ENCODE results near the gene ZNF649.
A peak's percentile ranks its signal among the peaks of the same experiment; 100 is the strongest.

The ZNF649 gene

GRCh38 chr19:51904331-51905165 lies at the start of gene ZNF649:
TSS of gene ZNF649 (minus strand) at chr19:51905017. CDS start at chr19:51900107, 4,910 bp downstream.
- H4K20me1 ChIP-seq (ENCODE audit: insufficient read depth, low read length, poor library complexity, severe bottlenecking): peaks cover 11% of the 10 kb centered on the region
- no peaks in the 10 kb centered on the region for H3F3A ChIP-seq (ENCODE audit: low read depth)
- H3K4me1 ChIP-seq (ENCODE audit: insufficient read depth, low read length, poor library complexity, severe bottlenecking): peaks cover 16% of the 10 kb centered on the region
- peaks cover 53% of the 10 kb centered on the region for H3K79me2 ChIP-seq (ENCODE audit: insufficient read depth, low read length)
- H3K36me3 ChIP-seq (ENCODE audit: insufficient read depth, low read length): peaks cover 17% of the 10 kb centered on the region; the same call in 1 of the 2 replicates
- TF ChIP-seq EZH2phosphoT487 (IDR thresholded peaks at IDR 0.05; ENCODE audit: borderline replicate concordance): no peak
- TF ChIP-seq CTCF (conservative IDR thresholded peaks at IDR 0.05; ENCODE audit: low read length): 0 out of 2 replicates have a peak, but pooled peaks have one; percentile 26
- H3K27me3 ChIP-seq (ENCODE audit: insufficient read depth, low read length, poor library complexity, severe bottlenecking): no peaks in the 10 kb centered on the region
- H2AFZ ChIP-seq (ENCODE audit: low read length): peak within 1 kb of the TSS; percentile 83
- no peaks in the 10 kb centered on the region for H3K9me2 ChIP-seq (replicated peaks; ENCODE audit: low read depth, low read length)
- peak within 1 kb of the TSS; percentile 93 for H3K9ac ChIP-seq (ENCODE audit: low read depth, low read length, poor library complexity, severe bottlenecking)
- peak within 1 kb of the TSS; percentile 80 for H3K4me3 ChIP-seq (ENCODE audit: low read length, poor library complexity, severe bottlenecking)
- H3K4me2 ChIP-seq (ENCODE audit: low read depth, low read length, poor library complexity, severe bottlenecking): peak within 1 kb of the TSS; percentile 92
- H3K9me3 ChIP-seq (ENCODE audit: insufficient read depth, low read depth, low read length): peaks cover 12% of the 10 kb centered on the region; the same call in 1 of the 2 replicates

GRCh38 chr19:51948975-51949374 lies 44.2 kb upstream of the ZNF649 start:
- H3K9me3 ChIP-seq (ENCODE audit: insufficient read depth, low read depth, low read length): peaks cover 29% of the 10 kb centered on the region; the same call in 1 of the 2 replicates
- no peaks in the 10 kb centered on the region for H4K20me1 ChIP-seq (ENCODE audit: insufficient read depth, low read length, poor library complexity, severe bottlenecking)
- no peaks in the 10 kb centered on the region for H3F3A ChIP-seq (ENCODE audit: low read depth)
- peaks cover 25% of the 10 kb centered on the region for H3K36me3 ChIP-seq (ENCODE audit: insufficient read depth, low read length)
- no peak overlapping the region for H2AFZ ChIP-seq (ENCODE audit: low read length)
- H3K4me1 ChIP-seq (ENCODE audit: insufficient read depth, low read length, poor library complexity, severe bottlenecking): no peaks in the 10 kb centered on the region
- no peak overlapping the region for H3K9ac ChIP-seq (ENCODE audit: low read depth, low read length, poor library complexity, severe bottlenecking)
- H3K9me2 ChIP-seq (replicated peaks; ENCODE audit: low read depth, low read length): no peaks in the 10 kb centered on the region
- no peak overlapping the region for H3K4me2 ChIP-seq (ENCODE audit: low read depth, low read length, poor library complexity, severe bottlenecking)
- no peak overlapping the region for H3K4me3 ChIP-seq (ENCODE audit: low read length, poor library complexity, severe bottlenecking)
- TF ChIP-seq EZH2phosphoT487 (IDR thresholded peaks at IDR 0.05; ENCODE audit: borderline replicate concordance): no peak
- TF ChIP-seq CTCF (conservative IDR thresholded peaks at IDR 0.05; ENCODE audit: low read length): no peak
- H3K27me3 ChIP-seq (ENCODE audit: insufficient read depth, low read length, poor library complexity, severe bottlenecking): no peaks in the 10 kb centered on the region
- no peaks in the 10 kb centered on the region for H3K79me2 ChIP-seq (ENCODE audit: insufficient read depth, low read length)

GRCh38 chr19:51946602-51947001 lies 41.8 kb upstream of the ZNF649 start:
- H3K27me3 ChIP-seq (ENCODE audit: insufficient read depth, low read length, poor library complexity, severe bottlenecking): no peaks in the 10 kb centered on the region
- H3K9ac ChIP-seq (ENCODE audit: low read depth, low read length, poor library complexity, severe bottlenecking): no peak overlapping the region
- TF ChIP-seq CTCF (conservative IDR thresholded peaks at IDR 0.05; ENCODE audit: low read length) (no peak), EZH2phosphoT487 (IDR thresholded peaks at IDR 0.05; ENCODE audit: borderline replicate concordance) (no peak)
- no peaks in the 10 kb centered on the region for H3K4me1 ChIP-seq (ENCODE audit: insufficient read depth, low read length, poor library complexity, severe bottlenecking)
- no peak overlapping the region for H3K4me3 ChIP-seq (ENCODE audit: low read length, poor library complexity, severe bottlenecking)
- no peaks in the 10 kb centered on the region for H3K9me2 ChIP-seq (replicated peaks; ENCODE audit: low read depth, low read length)
- H4K20me1 ChIP-seq (ENCODE audit: insufficient read depth, low read length, poor library complexity, severe bottlenecking): no peaks in the 10 kb centered on the region
- H3F3A ChIP-seq (ENCODE audit: low read depth): no peaks in the 10 kb centered on the region
- H3K4me2 ChIP-seq (ENCODE audit: low read depth, low read length, poor library complexity, severe bottlenecking): no peak overlapping the region
- peaks cover 48% of the 10 kb centered on the region for H3K36me3 ChIP-seq (ENCODE audit: insufficient read depth, low read length)
- H3K9me3 ChIP-seq (ENCODE audit: insufficient read depth, low read depth, low read length): peaks cover 41% of the 10 kb centered on the region; the same call in 1 of the 2 replicates
- no peaks in the 10 kb centered on the region for H3K79me2 ChIP-seq (ENCODE audit: insufficient read depth, low read length)
- no peak overlapping the region for H2AFZ ChIP-seq (ENCODE audit: low read length)

All from Loucy (cell line).